AG08395 (cell line): ENCODE data around the gene LRRC8D.

Source experiments
- DNase-seq: peaks from one replicate; pipeline ENCODE4 v3.0.0; 2012; ENCODE audit warnings: mixed read lengths, low spot score

Gene LRRC8D

DNA sequence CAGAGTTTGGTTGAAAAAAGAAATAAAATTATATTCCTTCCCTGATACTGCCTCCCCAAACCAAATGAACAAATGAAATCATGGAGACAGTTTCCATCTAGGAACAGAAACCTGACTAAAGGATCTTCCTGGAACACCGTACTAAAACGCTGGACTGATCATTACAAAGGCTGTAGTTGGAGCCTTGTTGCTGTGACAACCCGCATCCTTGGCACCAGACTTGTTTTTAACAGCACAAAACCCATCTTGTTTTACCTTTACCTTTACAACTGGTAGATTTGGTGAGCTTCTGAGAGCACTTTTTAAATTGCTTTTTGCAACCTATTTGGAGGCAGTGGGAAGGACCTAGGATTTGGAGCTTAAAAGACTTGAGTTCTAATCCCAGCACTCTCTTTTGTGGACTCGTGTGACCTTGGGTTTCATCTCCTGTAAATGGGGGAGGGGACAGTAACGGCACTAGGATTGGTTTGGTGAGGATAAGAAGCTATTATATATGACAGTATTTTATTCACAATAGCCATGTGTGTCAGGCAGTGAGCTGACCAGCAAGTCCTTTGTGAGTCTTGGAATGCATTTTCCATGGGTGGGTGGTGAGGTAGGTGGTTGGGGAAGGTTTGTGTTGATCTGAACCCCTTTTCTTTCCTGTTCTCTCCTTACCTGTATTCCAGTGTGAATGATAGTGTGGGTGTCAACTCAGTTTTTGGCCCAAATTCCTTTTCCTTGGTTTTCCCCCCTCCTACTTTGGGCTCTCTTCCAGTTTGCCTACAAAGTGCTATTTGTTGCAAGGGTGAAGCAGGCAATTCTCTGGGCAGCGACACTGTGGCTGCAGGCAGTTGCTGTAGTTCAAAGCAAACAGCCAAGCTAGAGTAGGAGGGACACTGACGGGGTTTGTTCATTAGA, 12.6 kb downstream of the LRRC8D start:
- no peak for DNase-seq

DNA sequence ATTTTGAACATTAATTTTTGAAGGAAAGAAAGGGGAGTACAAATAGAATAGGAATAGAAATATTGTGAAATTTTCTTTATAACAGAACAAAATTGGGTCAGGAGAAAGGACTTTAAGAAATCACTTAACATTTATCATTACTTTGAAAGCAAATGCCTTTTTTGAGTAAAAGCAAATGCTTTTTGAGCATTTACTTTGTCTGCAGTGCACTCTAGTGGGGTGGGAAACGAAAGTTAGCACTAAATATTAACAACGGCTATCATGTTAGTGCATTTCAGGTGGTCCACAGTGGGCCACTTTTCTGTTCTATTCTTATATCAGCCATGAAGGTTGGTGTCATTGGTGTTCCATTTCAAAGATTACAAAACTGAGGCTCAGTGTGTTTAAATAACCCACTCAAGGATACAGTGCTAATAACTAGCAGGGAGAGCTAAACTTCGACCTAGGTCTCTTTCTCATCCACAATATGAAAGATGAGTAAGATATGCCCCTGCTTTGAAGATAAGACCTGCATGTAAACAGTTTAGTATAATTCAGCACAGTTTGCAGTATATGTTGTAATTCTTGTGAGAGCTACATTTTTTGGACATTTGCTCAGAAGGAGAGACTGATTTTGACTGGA, 13.4 kb downstream of the LRRC8D start:
- DNase-seq = no peak

DNA sequence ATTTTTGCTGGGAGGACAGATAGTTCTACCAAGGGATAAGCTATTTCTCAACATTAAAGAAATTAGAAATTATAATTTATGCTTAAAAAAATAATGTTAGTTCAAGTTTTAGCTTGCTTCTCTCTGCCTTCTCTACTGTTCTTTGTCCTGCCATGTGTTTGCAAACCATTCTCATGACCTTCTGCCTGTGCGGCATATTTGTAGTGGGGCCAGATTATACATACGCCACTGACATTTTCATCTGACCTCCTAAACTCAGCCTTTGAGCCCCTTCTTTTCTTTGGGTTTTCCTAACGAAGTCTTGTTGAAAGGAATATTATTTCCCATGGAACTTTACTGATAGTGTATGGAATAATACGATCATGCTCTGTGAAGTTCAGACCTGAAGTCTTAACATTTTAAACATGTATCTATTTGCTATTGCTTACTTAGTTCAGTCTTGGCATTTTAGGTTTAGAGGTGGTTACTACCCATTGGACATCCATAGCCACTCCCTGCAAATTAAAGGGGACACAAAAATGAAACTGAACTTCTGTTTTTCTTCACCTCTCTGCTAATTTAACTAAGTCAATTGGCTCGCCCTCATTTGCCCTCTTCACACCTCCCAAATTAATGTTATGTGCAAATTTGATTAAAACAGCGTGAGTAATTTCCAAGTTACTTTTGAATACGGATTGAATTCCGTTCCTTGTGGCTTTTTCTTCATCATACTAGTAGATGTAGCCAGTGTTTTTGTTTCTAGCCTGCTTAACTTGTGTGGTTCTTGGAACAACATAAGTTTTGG, 15.6 kb downstream of the LRRC8D start:
- no peak for DNase-seq

DNA sequence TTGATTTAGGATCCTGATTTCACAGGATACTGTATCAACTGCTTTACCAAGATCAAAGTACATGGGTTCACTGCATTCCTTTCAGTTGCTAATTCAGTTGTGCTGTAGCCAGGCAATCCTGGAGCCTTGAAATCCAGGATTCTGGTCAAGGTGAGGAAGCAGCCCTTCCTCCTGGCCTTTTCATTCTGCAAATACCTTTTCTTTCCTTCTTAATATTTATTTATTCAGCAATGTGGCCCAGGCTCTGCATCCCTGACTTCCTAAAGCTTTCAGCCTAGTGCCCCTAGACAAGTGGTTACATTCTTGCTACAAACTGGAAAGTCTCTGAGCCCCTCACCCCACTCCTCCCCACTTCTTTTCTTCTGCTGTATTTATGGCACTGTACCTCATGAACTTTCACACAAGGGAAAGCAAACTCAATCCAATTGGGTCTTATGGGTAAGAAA, 16.2 kb downstream of the LRRC8D start:
- no peak for DNase-seq

DNA sequence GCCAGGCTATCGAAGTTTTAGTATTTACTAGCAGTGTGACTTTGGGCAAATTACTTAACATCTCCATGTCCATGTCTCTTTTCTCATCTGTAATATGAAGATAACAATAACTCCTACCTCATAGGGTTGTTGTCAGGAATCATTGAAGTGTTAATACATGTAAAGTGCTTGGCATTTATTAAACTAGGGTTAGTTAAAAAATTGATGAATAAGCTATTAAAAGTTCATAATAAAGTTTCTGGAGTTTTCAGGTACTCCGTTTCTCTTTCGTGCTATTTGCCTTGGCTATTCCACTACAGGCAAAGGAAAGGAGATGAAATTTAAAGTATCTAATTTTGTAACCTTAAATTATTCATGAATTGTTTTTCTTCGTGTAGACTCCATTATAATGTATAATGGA, 16.7 kb downstream of the LRRC8D start:
- DNase-seq = no peak

DNA sequence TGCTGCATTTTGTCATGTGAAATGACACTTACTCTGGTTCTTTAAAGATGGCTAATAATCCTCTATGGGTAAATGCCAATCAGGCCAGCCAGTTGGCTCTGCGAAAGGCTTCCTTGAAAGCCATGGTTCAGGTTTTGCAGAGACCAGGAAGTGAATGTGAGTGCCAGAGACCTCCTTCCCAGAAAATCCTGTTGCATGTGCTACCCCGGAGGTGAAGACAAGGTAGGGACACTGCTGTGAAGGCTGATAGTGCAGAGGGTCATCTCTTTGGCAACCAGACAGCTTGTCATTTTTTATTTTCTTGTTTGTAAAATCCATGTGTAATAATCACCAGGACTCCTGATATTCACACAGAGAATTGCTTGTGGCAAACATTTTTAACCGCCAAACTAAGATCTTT, 18.7 kb downstream of the LRRC8D start:
- DNase-seq = no peak

DNA sequence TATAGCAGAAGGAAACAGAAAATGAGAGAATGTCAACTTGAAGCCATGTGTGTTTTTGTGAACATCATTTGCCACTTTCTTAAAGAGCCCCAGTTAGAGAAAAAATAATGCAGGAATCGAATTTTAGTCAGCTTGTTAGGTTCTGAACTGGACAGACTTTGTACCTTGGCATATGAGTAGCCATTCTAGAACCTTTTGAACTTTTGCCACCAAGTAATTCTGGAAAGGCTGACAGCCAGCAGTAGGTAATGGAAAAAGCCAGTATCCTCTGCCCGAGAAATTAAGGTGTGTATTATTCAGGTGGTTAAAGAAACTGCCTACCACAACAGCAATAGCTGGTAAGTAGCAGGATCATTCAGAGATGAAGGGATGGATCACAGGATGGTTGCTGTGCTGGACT, 20.7 kb downstream of the LRRC8D start:
- DNase-seq = no peak

DNA sequence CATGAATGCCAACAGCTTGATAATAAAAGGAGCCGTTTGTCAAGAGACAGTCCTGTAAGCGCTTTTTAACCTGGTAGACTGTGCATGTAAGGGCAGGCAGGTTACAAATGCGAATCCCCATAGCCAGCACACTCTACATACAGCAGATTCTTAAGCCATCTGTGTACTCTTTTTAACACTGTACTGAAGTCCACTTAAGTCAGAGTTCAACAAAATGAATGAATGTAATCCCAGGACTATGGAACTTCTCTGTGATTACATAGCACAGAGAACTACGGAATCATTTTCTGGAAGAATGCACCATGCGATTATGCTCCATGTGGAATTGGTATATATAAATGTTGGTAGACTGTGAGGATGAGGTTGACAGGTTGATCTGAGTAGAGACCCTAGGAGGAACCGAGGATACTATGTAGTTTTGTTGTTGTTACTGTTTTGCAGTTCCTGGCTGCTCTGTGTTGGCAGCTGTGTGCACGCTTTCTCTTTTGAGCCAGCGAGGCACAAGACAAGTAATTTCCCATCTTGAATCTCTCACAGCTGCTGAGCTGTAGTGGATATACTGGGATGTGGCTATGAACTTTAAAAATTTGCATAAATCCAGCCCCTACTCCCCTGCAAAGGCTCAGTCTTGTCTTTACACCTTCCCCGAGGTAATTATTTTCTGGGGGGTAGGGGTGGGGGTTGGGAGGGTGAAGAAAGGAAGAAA, 21.9 kb downstream of the LRRC8D start:
- no peak for DNase-seq

DNA sequence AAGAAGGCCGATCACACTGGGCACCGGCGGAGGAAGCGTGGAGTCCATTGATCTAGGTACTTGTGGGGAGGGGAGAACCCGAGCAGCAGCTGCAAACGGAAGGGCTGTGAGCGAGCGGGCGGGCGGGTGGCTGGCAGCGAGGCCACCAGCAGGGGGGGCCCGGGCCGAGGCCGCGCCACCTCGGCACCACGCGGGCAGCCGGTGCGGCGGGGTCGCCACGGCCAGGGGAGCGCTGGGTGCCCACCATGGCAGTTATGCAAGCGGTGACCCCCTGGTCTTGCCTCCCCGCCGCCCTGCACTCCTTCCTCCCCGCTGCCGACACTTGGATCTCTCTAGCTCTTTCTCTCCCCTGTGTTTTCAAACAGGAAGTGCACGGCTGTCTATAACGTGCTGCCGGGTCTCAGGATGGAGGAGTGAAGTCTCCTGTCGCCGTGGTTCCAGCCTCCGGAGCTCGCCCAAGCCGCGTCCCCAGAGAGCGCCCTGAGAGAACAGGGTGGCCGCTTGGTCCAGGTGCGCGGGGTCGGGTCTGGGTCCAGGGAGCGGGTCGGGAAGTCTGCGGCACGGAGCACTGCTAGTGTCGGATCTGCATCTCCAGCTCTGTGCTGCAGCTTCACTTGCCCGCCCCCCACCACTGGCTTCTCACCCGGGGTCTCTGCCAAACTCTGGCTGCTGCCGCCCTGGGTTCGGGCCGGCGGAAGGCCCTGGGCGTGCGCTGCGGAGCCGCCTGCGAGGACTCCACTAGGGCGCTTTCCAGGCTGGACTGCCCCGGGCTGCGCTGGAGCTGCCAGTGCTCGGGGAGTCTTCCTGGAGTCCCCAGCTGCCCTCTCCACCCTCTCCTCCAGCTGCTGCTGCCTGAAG, 22.7 kb downstream of the LRRC8D start:
- peak; percentile 88 for DNase-seq

DNA sequence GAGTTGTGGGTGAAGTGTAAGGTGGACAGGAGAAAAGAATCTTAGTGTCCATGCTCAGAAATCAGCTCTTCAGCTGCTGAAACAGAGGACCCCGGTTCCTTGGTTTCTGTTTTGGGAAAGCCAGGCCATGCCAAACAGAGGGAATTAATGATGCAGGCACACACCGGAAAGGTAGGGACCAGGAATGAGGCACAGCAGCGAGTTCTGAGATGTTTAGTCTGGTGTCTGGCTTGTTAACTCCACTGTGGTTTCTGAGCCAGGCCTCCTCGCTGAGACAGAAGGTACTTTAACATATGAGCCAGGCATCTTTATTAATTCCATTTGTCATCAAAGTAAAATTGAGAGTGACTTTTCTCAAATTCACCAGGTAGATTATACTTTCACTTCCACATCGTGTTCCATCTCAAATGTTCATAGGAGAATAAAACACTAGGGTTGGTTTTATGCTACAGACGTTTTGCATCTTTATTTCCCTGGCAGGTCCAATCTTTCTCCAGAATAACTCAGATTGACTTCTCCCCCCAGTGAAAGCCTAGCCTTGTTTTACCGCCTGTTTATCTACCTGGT, 23.5 kb downstream of the LRRC8D start:
- peak; percentile 17 for DNase-seq

DNA sequence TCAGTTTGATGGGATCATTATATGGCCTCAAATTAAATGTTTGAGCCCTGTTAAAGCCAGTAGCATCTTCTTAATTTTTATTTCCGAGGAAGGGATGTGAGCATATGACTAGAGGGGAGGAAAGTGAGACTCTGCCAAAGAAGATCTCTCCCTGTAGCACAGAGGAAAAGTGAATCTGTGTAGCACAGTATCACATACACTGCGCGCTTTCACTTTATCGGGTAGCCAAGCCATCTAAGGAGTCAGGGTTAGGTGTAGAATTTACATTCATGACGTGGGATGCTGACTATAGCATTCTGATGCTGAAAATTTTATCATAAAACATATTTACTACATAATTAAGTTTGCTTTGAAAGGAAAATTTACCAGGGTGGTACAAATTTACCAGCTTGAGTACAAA, 24.0 kb downstream of the LRRC8D start:
- no peak for DNase-seq

DNA sequence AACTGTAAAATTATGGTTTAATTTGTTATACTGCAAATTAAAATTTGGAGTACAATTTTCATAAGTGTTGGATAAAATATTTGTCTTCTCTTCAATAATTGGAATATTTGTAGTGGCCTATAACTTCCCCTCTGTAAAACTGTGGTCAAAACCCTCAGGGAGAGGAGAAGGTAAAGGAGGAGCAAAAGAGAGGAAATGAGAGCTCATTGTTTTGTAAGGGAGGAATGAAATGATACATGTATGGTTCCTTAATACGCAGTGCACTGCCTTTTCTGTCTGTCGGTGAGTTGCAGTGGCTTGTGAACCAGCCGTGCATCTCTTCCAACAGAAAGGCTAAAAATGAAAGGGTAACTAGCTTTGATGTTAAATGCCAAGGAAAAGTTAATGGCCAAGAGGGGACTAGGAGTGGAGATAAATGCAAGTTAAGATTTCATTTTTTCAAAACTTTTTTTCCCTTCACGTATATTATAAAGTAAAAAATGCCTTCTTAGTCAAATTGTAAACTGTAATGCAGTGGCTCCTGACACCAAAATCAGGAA, 26.4 kb downstream of the LRRC8D start:
- DNase-seq = no peak

DNA sequence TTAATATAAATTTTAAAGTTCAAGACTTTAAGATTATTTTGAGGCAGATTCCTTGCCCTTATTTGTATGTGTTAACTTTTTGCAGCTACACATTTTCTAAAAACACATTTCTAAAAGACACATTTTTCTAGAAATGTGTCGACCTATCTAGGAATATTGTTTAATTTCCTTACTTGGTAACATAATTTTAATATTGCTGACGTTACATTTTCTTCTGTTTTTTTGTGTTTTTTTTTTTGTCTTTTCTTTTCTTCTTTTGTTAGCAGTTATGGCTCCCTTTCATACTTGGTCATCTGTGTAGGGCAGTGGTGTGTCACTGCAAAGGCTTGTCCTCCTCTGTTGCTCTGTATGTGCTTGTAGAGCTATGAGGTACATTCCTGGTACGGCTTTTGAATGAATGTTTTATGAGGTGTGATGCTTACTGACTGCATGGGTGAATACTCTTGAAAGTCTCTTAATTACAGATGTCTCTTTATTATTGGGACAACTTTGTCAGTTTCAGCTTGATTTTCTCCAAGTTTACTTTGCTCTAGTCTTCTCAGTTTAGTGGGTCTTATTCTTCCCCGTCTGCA, 30.1 kb downstream of the LRRC8D start:
- no peak for DNase-seq

DNA sequence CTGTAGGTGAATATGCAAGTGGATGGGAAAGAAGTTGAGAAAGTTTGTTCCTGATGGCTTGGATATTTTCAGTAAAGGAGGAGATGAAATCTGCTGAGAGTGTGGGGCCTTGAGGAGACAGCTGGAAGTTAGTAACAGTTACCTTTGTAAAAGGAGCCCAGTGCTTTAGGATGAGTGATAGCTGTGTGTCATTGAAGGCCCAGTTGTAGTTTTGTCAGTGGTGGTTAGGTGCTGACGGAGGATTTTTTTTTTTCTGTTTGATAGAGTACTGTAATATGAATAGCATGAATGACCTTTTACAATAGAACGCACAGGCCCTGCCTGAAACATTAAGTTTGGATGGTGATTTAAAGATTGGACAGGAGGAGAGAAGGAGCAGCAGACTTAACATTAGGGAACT, 33.3 kb downstream of the LRRC8D start:
- DNase-seq = no peak

DNA sequence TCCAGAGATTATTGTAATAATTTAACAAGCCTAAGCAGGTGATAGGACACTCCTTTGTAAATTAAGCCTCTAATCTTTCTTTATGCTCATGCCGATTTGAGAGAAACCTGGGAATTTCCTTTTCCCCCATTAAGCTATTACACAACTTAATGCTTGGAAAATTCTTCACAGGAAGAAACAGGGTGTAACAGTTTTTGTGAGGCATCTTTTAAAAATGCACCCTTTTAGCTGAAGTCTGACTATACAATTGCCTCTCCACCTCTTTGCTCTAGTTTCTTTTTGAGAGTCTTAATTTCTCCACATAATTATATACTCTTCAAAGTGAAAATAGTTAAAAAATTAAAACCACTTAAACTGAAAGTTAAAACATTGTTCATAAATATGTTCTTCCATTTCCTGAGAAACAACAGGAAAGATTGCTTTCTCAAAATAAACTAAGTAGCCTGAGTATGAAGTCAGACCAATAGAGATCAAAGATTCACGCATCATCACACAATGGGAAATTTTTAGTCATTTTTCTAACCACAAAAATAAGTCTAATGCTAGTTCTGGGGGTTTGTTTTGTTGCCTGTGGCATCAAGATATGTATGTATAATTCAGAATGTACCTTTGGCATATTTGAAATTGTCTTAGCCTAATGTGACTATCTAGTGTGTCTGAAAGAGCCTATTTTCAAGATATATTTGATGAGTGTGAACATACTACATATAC, 34.7 kb downstream of the LRRC8D start:
- DNase-seq = peak; percentile 63

DNA sequence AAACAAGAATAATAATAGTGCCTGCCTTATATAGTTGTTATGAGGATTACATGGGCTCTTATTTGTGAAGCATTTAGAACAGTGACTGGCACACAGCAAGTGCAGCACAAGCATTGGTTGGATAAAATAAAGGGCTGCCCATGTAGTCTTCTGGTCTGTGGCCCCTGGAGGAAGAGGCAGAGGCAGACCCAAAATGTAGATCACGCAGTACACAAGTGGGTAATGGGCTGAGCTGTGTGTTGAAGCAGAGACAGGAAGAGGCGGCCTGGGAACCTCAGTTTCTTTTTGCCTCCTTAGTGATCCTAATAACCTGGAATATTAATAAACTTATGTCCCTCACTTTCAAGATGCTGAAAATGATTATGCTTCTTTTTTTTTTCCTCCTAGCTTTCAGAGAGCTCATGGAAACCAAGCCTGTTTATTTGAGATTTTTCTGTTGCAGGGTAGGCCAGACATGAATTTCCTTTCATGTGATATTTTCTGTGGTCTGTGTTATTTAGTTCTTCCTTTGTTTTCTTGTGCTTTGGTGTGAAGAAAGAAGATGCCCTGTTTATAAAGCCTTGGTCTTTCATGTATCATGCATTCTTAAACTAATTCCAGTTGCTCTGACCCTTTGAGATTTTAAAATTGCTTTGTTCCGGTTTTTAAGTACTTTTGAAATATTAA, 42.5 kb downstream of the LRRC8D start:
- DNase-seq = no peak

DNA sequence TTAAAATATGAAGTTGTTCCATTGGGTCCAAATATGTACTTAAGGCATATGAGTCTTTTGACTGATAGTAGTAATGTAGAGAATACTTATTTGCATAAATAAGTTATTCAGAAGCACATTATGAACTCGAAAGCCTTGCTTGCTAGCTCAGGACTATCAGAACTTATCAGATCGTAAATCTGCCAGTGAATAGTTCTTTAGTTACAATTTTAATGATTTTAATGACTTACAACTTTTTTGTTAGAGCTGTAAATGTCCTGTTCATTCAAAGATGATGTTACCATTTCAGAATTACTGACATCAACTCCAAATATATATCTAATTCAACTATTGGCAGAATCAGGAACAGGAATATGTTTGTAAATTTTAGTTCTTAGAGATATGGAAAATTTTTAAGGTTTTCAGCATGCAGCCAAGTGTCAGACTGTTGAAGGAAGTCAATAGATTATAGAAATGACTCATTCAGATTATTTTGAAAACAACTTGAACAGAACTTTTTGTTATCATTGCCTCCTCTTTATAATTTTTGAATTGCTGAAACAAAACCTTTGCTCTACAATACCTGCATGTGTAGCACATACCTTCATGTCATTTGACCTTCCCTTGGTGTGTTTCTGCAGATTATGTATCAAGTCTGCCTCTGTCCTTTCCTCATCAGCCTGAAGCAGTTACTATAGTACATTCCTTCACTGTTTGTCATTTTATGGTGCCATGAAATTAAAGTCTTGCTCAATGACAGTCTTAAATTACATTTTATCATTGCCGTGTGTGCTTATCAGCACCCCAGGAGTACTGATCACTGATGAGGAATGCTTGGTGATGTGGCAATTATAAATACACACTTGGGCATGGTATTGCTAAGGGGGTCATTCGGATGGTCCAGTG, 44.9 kb downstream of the LRRC8D start:
- peak; percentile 81 for DNase-seq

DNA sequence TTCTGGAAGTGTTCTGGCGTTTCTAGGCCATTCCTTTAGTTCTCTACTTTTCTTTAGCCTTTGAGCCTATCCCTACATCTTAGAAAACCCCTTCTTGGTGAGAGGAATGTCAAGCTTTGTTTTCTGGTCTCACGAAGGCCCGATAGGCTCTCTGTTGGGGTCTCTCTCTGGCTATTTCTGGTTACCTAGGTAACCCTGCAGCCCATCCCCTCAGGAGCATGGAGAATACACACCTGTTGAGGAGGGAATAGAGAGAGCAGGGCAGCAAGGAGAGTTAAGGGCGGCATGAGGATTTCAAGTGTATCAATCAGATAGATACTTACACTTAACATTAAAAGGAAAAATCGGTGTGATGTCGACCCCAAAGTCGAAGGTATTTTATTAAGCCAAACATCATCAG, 45.7 kb downstream of the LRRC8D start:
- DNase-seq = no peak
